B cell (primary cell): ENCODE results near the gene CLASRP. TPM values are rescaled to one million over a fixed set of nuclear protein-coding genes. Genes with fewer than 3 reads are reported as not detected.

Experiments used
- ATAC-seq: fragments of 200-7000 bp; cut with Tn5 transposase; one replicate; pipeline ENCODE4 v1.10.0; 2021; ENCODE audit warnings: low read depth, mild to moderate bottlenecking, moderate number of reproducible peaks, moderate library complexity
- CTCF ChIA-PET: fragments of 350-600 bp; sonication (Branson Sonifier 250); formaldehyde crosslinking; loops from one replicate; lab custom pipeline; 2021; ENCODE audit warnings: antibody characterized with exemption, inconsistent platforms; lab: Charles Lee
- POLR2A ChIA-PET: fragments of 350-600 bp; sonication (Branson Sonifier 250); formaldehyde crosslinking; loops from one replicate; lab custom pipeline; 2021; ENCODE audit warnings: antibody characterized with exemption; lab: Charles Lee
- DNase-seq: peaks from one replicate; pipeline ENCODE4 v3.0.0; 2013
- H2AFZ ChIP-seq: 2 replicates; pipeline ENCODE4 v1.6.1; 2012; ENCODE audit warnings: mild to moderate bottlenecking, low read depth, low read length; ENCODE audit not compliant: insufficient read depth, poor library complexity, severe bottlenecking
- H3K27ac ChIP-seq, 2 donors: 1 replicate in 1 of 2; 2 replicates in 1 of 2; pipeline ENCODE4 v1.5.1; 2012 to 2013; ENCODE audit warnings: low read length in 2 of 2, mild to moderate bottlenecking in 2 of 2, moderate library complexity in 1 of 2
- H3K27me3 ChIP-seq, 4 experiments: fragments of 200-600 bp in 1 of 4; sonication (generic) in 1 of 4; replicated peaks in 1 of 4; 1 replicate in 2 of 4; 2 replicates in 2 of 4; pipeline versions ENCODE4 v1.6.1 to v1.7.0; 2013 to 2016; ENCODE audit warnings: low read length in 3 of 4, mild to moderate bottlenecking in 2 of 4, mixed read lengths in 1 of 4, moderate library complexity in 1 of 4; ENCODE audit not compliant: insufficient read depth in 4 of 4, control insufficient read depth in 3 of 4; ENCODE audit errors: control extremely low read depth in 1 of 4
- H3K36me3 ChIP-seq, 2 experiments: replicated peaks in 1 of 2; 1 replicate in 1 of 2; 2 replicates in 1 of 2; pipeline versions ENCODE4 v1.6.1 to v1.7.1; 2013; ENCODE audit warnings: low read length in 1 of 2; ENCODE audit not compliant: insufficient read depth in 2 of 2, control insufficient read depth in 1 of 2; ENCODE audit errors: control extremely low read depth in 1 of 2, extremely low read depth in 1 of 2
- H3K4me1 ChIP-seq, 2 donors: fragments of 200-600 bp in 1 of 2; sonication (generic) in 1 of 2; 1 replicate in 1 of 2; 2 replicates in 1 of 2; pipeline versions ENCODE4 v1.5.1 to v1.6.1; 2013 to 2017; ENCODE audit warnings: low read length in 2 of 2; ENCODE audit not compliant: control insufficient read depth in 2 of 2, insufficient read depth in 2 of 2
- H3K4me2 ChIP-seq: replicated peaks from 2 replicates; pipeline ENCODE3; 2012; ENCODE audit warnings: mild to moderate bottlenecking, low read depth, low read length; ENCODE audit not compliant: poor library complexity, severe bottlenecking
- H3K4me3 ChIP-seq, 5 experiments: fragments of 200-600 bp in 1 of 5; sonication (generic) in 1 of 5; 1 replicate in 3 of 5; 2 replicates in 2 of 5; pipeline versions ENCODE4 v1.5.1 to v1.7.0; 2011 to 2016; ENCODE audit warnings: low read length in 4 of 5, mild to moderate bottlenecking in 4 of 5, low read depth in 2 of 5, control low read depth in 1 of 5, moderate library complexity in 1 of 5; ENCODE audit not compliant: insufficient read depth in 1 of 5; ENCODE audit errors: control extremely low read depth in 1 of 5, extremely low read depth in 1 of 5
- H3K79me2 ChIP-seq: fragments of 200-600 bp; sonication (generic); one replicate; pipeline ENCODE4 v1.6.0; 2016; ENCODE audit warnings: low read length; ENCODE audit not compliant: control insufficient read depth, insufficient read depth
- H3K9ac ChIP-seq: fragments of 200-600 bp; sonication (generic); 2 replicates; pipeline ENCODE4 v1.6.1; 2017; ENCODE audit warnings: mild to moderate bottlenecking, low read length, moderate library complexity
- H3K9me3 ChIP-seq, 3 donors: one replicate each; pipeline versions ENCODE4 v1.6.1 to v1.7.1; 2013; ENCODE audit warnings: low read length in 2 of 3; ENCODE audit not compliant: control insufficient read depth in 2 of 3, insufficient read depth in 1 of 3; ENCODE audit errors: control extremely low read depth in 1 of 3
- H4K20me1 ChIP-seq: 2 replicates; pipeline ENCODE4 v1.6.0; 2012; ENCODE audit warnings: mild to moderate bottlenecking, low read length; ENCODE audit not compliant: insufficient read depth, control insufficient read depth, poor library complexity, severe bottlenecking
- H3K27ac Mint-ChIP-seq: one replicate; pipeline ENCODE4 v1.8.0; 2021; ENCODE audit warnings: mixed read lengths
- H3K27me3 Mint-ChIP-seq: one replicate; pipeline ENCODE4 v1.8.0; 2021; ENCODE audit warnings: mixed read lengths
- H3K4me1 Mint-ChIP-seq: one replicate; pipeline ENCODE4 v1.8.0; 2021; ENCODE audit warnings: mixed read lengths
- H3K4me3 Mint-ChIP-seq: one replicate; pipeline ENCODE4 v1.8.0; 2021; ENCODE audit warnings: mixed read lengths
- H3K9me3 Mint-ChIP-seq: one replicate; pipeline ENCODE4 v1.8.0; 2022; ENCODE audit warnings: mixed read lengths; ENCODE audit not compliant: insufficient read depth
- CTCF ChIP-seq: fragments of 200-600 bp; IDR thresholded peaks from one replicate; pipeline ENCODE4 v1.8.0; 2022; ENCODE audit warnings: antibody characterized with exemption, mild to moderate bottlenecking
- EZH2 ChIP-seq: IDR thresholded peaks from 2 replicates; pipeline ENCODE4 v1.6.1; 2012; ENCODE audit warnings: borderline replicate concordance, low read depth, mild to moderate bottlenecking, moderate library complexity, low read length; ENCODE audit not compliant: insufficient read depth, poor library complexity, severe bottlenecking
- WGBS: methylation state at CpG from one replicate; pipeline ENCODE4 v1.1.5; 2013; ENCODE audit warnings: missing lambda C conversion rate; ENCODE audit not compliant: insufficient coverage; 5-methylcytosine and 5-hydroxymethylcytosine counted together
- intact Hi-C: fragments of 100-400 bp; cut with micrococcal nuclease; formaldehyde crosslinking; loops from one replicate; pipeline ENCODE4 v1.10.0; 2022
- polyA plus RNA-seq: library from polyadenylated mRNA; depleted of rRNA; stranded (reverse); fragments of >200 nt; gene quantifications from 2 replicates; pipeline ENCODE4 v1.2.3, GENCODE V29; 2012
- total RNA-seq, 2 donors: library from RNA; stranded (reverse); fragments of 120-200 nt in 1 of 2; gene quantifications; 1 replicate in 1 of 2; 2 replicates in 1 of 2; pipeline versions ENCODE4 v1.2.3 to v1.2.4, GENCODE V29; 2013 to 2022

Gene CLASRP
- total and polyA plus RNA-seq, 2 donors (not counting 1 experiment from before 2014, with no cell fraction given), result 234 to 285 TPM

GRCh38 chr19:45016388-45017314 is 22.2 kb upstream of the CLASRP start:
- Histone ChIP-seq H2AFZ (no peak overlapping the region), H3K4me1 (peaks cover 7 to 26% of the 10 kb centered on the region in 2 donors), H3K4me2 (peak overlapping the region; percentile 58), H3K9ac (peak overlapping the region; percentile 53), H3K4me3 (peak overlapping the region in 2 of 5 experiments; percentile 26 to 33), H3K27me3 (no peaks in the 10 kb centered on the region), H3K27ac (peak overlapping the region; percentile 84 to 93), H3K36me3 (peaks cover 6 to 39% of the 10 kb centered on the region in 2 experiments), H3K79me2 (peaks cover 26% of the 10 kb centered on the region), H4K20me1 (peaks cover 5% of the 10 kb centered on the region), H3K9me3 (no peaks in the 10 kb centered on the region)
- ATAC-seq, result peak; percentile 79
- peak; percentile 89 for DNase-seq
- POLR2A ChIA-PET, result interaction anchor here (1.8 kb wide), 2 partner anchors 15 to 35 kb away, joined by 4 to 13 read pairs; partner anchors contain the start of gene RELB
- WGBS, result 65% methylated on average over 6 of the region's 13 CpGs
- Mint-ChIP-seq H3K27me3 (no peaks in the 10 kb centered on the region), H3K9me3 (no peaks in the 10 kb centered on the region), H3K4me1 (peaks cover 18% of the 10 kb centered on the region), H3K27ac (peak overlapping the region; percentile 94), H3K4me3 (peak overlapping the region; percentile 81)
- CTCF ChIA-PET, result interaction anchor here (0.8 to 2.8 kb wide), 15 partner anchors 10 to 161 kb away, joined by 3 to 26 read pairs (median 5); partner anchors contain the start of genes PPP1R37, RELB, TRAPPC6A and ZNF296
- intact Hi-C loops, result loop anchor here (1.0 kb wide), 5 partner anchors 14 to 162 kb away; partner anchors contain the start of genes BLOC1S3 and TRAPPC6A
- TF ChIP-seq CTCF (peak; percentile 70), EZH2 (no peak)
